ENCODE measurements around the gene EBP. TPM values are rescaled to one million over a fixed set of nuclear protein-coding genes. Genes with fewer than 3 reads are reported as not detected.
"Not testable (repeated sequence)": the region's sequence is repeated elsewhere in the genome, so short reads cannot be mapped to it uniquely, and the experiment has no call there.

EBP gene
- total RNA-seq, 1 experiment from 2014 or later = 50.2 TPM

- no peak for DNase-seq (ENCODE audit: low read depth, low spot score)
- in situ Hi-C loops (cut with HindIII; ENCODE audit: low pct_unique_long_range_greater_than_20kb, low sequenced_read_pairs) = no loop called here
Observed at GRCh38 chrX:48514868-48515460, 6.6 kb upstream of the EBP start.

- in situ Hi-C loops (cut with HindIII; ENCODE audit: low pct_unique_long_range_greater_than_20kb, low sequenced_read_pairs) = no loop called here
- DNase-seq (ENCODE audit: low read depth, low spot score) = no peak
Observed at GRCh38 chrX:48515842-48516241, 5.8 kb upstream of the EBP start.

- no peak for DNase-seq (ENCODE audit: low read depth, low spot score)
- in situ Hi-C loops (cut with HindIII; ENCODE audit: low pct_unique_long_range_greater_than_20kb, low sequenced_read_pairs) = no loop called here
Observed at GRCh38 chrX:48516285-48516684, 5.3 kb upstream of the EBP start.

GRCh38 chrX:48516987-48517386, 4.6 kb upstream of the EBP start:
- in situ Hi-C loops (cut with HindIII; ENCODE audit: low pct_unique_long_range_greater_than_20kb, low sequenced_read_pairs) = no loop called here
- no peak for DNase-seq (ENCODE audit: low read depth, low spot score)

- in situ Hi-C loops (cut with HindIII; ENCODE audit: low pct_unique_long_range_greater_than_20kb, low sequenced_read_pairs); DNase-seq (ENCODE audit: low read depth, low spot score): not testable (repeated sequence)
Observed at GRCh38 chrX:48519481-48519880, 2.1 kb upstream of the EBP start.

- no peak for DNase-seq (ENCODE audit: low read depth, low spot score)
- in situ Hi-C loops (cut with HindIII; ENCODE audit: low pct_unique_long_range_greater_than_20kb, low sequenced_read_pairs) = no loop called here
Observed at GRCh38 chrX:48520455-48520854, 1.2 kb upstream of the EBP start.

GRCh38 chrX:48520976-48521352, 644 bp upstream of the EBP start:
- in situ Hi-C loops (cut with HindIII; ENCODE audit: low pct_unique_long_range_greater_than_20kb, low sequenced_read_pairs) = no loop called here
- DNase-seq (ENCODE audit: low read depth, low spot score) = peak; percentile 43

GRCh38 chrX:48522291-48522690, 683 bp downstream of the EBP start:
- DNase-seq (ENCODE audit: low read depth, low spot score) = no peak
- in situ Hi-C loops (cut with HindIII; ENCODE audit: low pct_unique_long_range_greater_than_20kb, low sequenced_read_pairs) = no loop called here

- no peak for DNase-seq (ENCODE audit: low read depth, low spot score)
- in situ Hi-C loops (cut with HindIII; ENCODE audit: low pct_unique_long_range_greater_than_20kb, low sequenced_read_pairs) = no loop called here
Observed at GRCh38 chrX:48523682-48524081, 2.1 kb downstream of the EBP start.

GRCh38 chrX:48525853-48526252, 4.2 kb downstream of the EBP start:
- in situ Hi-C loops (cut with HindIII; ENCODE audit: low pct_unique_long_range_greater_than_20kb, low sequenced_read_pairs); DNase-seq (ENCODE audit: low read depth, low spot score): not testable (repeated sequence)

- no peak for DNase-seq (ENCODE audit: low read depth, low spot score)
- in situ Hi-C loops (cut with HindIII; ENCODE audit: low pct_unique_long_range_greater_than_20kb, low sequenced_read_pairs) = no loop called here
Observed at GRCh38 chrX:48530736-48531135, 9.1 kb downstream of the EBP start.

GRCh38 chrX:48531358-48531959, 9.9 kb downstream of the EBP start:
- in situ Hi-C loops (cut with HindIII; ENCODE audit: low pct_unique_long_range_greater_than_20kb, low sequenced_read_pairs) = no loop called here
- DNase-seq (ENCODE audit: low read depth, low spot score) = peak; percentile 13

GRCh38 chrX:48532161-48532560, 10.6 kb downstream of the EBP start:
- in situ Hi-C loops (cut with HindIII; ENCODE audit: low pct_unique_long_range_greater_than_20kb, low sequenced_read_pairs) = no loop called here
- no peak for DNase-seq (ENCODE audit: low read depth, low spot score)

GRCh38 chrX:48533165-48533564, 11.6 kb downstream of the EBP start:
- in situ Hi-C loops (cut with HindIII; ENCODE audit: low pct_unique_long_range_greater_than_20kb, low sequenced_read_pairs) = no loop called here
- no peak for DNase-seq (ENCODE audit: low read depth, low spot score)

GRCh38 chrX:48538641-48539344, 17.2 kb downstream of the EBP start:
- in situ Hi-C loops (cut with HindIII; ENCODE audit: low pct_unique_long_range_greater_than_20kb, low sequenced_read_pairs) = no loop called here
- DNase-seq (ENCODE audit: low read depth, low spot score) = no peak

GRCh38 chrX:48539345-48540027, 17.9 kb downstream of the EBP start, which contains the start of gene TBC1D25:
Gene TBC1D25, plus strand, starts transcription at chrX:48539714. Its CDS starts 84 bp downstream, at chrX:48539798.
- in situ Hi-C loops (cut with HindIII; ENCODE audit: low pct_unique_long_range_greater_than_20kb, low sequenced_read_pairs) = no loop called here
- DNase-seq (ENCODE audit: low read depth, low spot score) = peak; percentile 98

- DNase-seq (ENCODE audit: low read depth, low spot score) = peak; percentile 55
Observed at GRCh38 chrX:48540028-48540375, 18.4 kb downstream of the EBP start.

GRCh38 chrX:48540480-48540879, 18.9 kb downstream of the EBP start:
- in situ Hi-C loops (cut with HindIII; ENCODE audit: low pct_unique_long_range_greater_than_20kb, low sequenced_read_pairs) = no loop called here
- no peak for DNase-seq (ENCODE audit: low read depth, low spot score)

More at GRCh38 chrX:48540028-48540375, 18.4 kb downstream of the EBP start:
- in situ Hi-C loops (cut with HindIII; ENCODE audit: low pct_unique_long_range_greater_than_20kb, low sequenced_read_pairs) = no loop called here
